Fibroblast of lung (primary cell): ENCODE data around the gene RABEPK. TPM values are rescaled to one million over a fixed set of nuclear protein-coding genes. Genes with fewer than 3 reads are reported as not detected.

Experiments
- DNase-seq, 2 donors: peaks; one replicate each; pipeline versions ENCODE4 v3.0.0 to v3.0.0-alpha.2; 2010; ENCODE audit warnings: low read depth in 2 of 2
- H2AFZ ChIP-seq: 2 replicates; pipeline ENCODE4 v1.5.1; 2012; ENCODE audit warnings: low read length, control low read depth, inconsistent platforms
- H3K27ac ChIP-seq: 2 replicates; pipeline ENCODE4 v1.5.1; 2011; ENCODE audit warnings: low read length, control low read depth; ENCODE audit not compliant: insufficient read depth
- H3K27me3 ChIP-seq: 2 replicates; pipeline ENCODE4 v1.5.1; 2011; ENCODE audit warnings: mild to moderate bottlenecking, low read length; ENCODE audit not compliant: control insufficient read depth, insufficient read depth
- H3K36me3 ChIP-seq: 2 replicates; pipeline ENCODE4 v1.5.1; 2011; ENCODE audit warnings: low read length; ENCODE audit not compliant: control insufficient read depth, insufficient read depth
- H3K4me1 ChIP-seq: 2 replicates; pipeline ENCODE4 v1.5.1; 2011; ENCODE audit warnings: low read length; ENCODE audit not compliant: control insufficient read depth, insufficient read depth; ENCODE audit errors: extremely low read depth
- H3K4me2 ChIP-seq: 2 replicates; pipeline ENCODE4 v1.5.1; 2011; ENCODE audit warnings: low read length, control low read depth; ENCODE audit not compliant: insufficient read depth; ENCODE audit errors: extremely low read depth
- H3K4me3 ChIP-seq, 4 experiments: fragments of 200-600 bp in 1 of 4; sonication (generic) in 1 of 4; replicated peaks in 1 of 4; 2 replicates each; pipeline ENCODE4 v1.5.1; 2011 to 2016; ENCODE audit warnings: low read length in 4 of 4, low read depth in 3 of 4, mild to moderate bottlenecking in 3 of 4, control low read depth in 2 of 4, inconsistent platforms in 1 of 4, mixed read lengths in 1 of 4; ENCODE audit not compliant: insufficient read depth in 1 of 4; ENCODE audit errors: control extremely low read depth in 1 of 4
- H3K79me2 ChIP-seq: 2 replicates; pipeline ENCODE4 v1.5.1; 2012; ENCODE audit warnings: mild to moderate bottlenecking, low read length, inconsistent platforms; ENCODE audit not compliant: control insufficient read depth, insufficient read depth
- H3K9ac ChIP-seq: 2 replicates; pipeline ENCODE4 v1.5.1; 2011; ENCODE audit warnings: mild to moderate bottlenecking, low read length, control low read depth; ENCODE audit not compliant: insufficient read depth
- H3K9me3 ChIP-seq: 2 replicates; pipeline ENCODE4 v1.5.1; 2012; ENCODE audit warnings: low read depth, low read length; ENCODE audit not compliant: control insufficient read depth, insufficient read depth
- H4K20me1 ChIP-seq: 2 replicates; pipeline ENCODE4 v1.5.1; 2011; ENCODE audit warnings: low read length; ENCODE audit not compliant: control insufficient read depth, insufficient read depth; ENCODE audit errors: extremely low read depth
- EZH2 ChIP-seq: IDR thresholded peaks from 2 replicates; pipeline ENCODE4 v1.5.1; 2012; ENCODE audit warnings: low read length, control low read depth, mild to moderate bottlenecking; ENCODE audit errors: missing control alignments
- polyA plus RNA-seq, 2 donors: library from polyadenylated mRNA; depleted of rRNA in 1 of 2; stranded (reverse) in 1 of 2; unstranded in 1 of 2; fragments of >200 nt; gene quantifications; 2 replicates each; pipeline ENCODE4 v1.2.1, GENCODE V29; 2011 to 2012; ENCODE audit warnings: missing spikeins in 1 of 2
- total RNA-seq: library from RNA; depleted of rRNA; stranded (reverse); fragments of >200 nt; gene quantifications from 2 replicates; pipeline ENCODE4 v1.2.1, GENCODE V29; 2014
- TF ChIP-seq, protein P1 (sequence below), 2 donors: IDR thresholded peaks in 1 of 2; conservative IDR thresholded peaks in 1 of 2; 1 replicate in 1 of 2; 2 replicates in 1 of 2; pipeline ENCODE4 v1.5.1; 2011 to 2012; ENCODE audit warnings: low read length in 2 of 2, control low read depth in 1 of 2, inconsistent platforms in 1 of 2, low read depth in 1 of 2, mild to moderate bottlenecking in 1 of 2

Gene RABEPK
- total and polyA plus RNA-seq, 2 donors (not counting 1 experiment from before 2014, with no cell fraction given): 29.8 to 37.3 TPM

DNA sequence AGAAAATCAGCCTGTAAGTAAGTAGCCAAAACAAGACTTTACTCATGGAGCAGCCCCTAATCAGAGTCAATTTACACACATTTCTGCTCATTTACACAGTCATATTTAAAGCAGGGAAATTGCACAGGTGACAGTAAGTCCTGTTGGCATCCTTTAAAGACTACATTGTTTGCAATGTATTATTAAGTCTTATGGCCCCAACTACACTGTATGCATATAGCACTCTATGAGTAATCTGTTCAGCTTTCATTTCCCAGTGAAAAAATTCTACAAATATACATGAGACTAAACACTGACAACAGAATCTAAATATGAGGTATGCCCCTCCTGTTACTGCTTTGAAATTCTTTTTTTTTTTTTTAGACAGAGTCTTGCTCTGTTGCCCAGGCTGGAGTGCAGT is 30.4 kb upstream of the RABEPK start:
- Histone ChIP-seq H4K20me1 (no peaks in the 10 kb centered on the region), H3K36me3 (no peaks in the 10 kb centered on the region), H3K9ac (no peak overlapping the region), H3K4me1 (peaks cover 10% of the 10 kb centered on the region), H3K27me3 (no peaks in the 10 kb centered on the region), H3K4me2 (no peak overlapping the region), H3K4me3 (no peak overlapping the region), H3K9me3 (no peaks in the 10 kb centered on the region), H3K79me2 (peaks cover 19% of the 10 kb centered on the region), H2AFZ (no peak overlapping the region), H3K27ac (no peak overlapping the region)
- TF ChIP-seq EZH2: no peak
- no peak for DNase-seq

GRCh38 chr9:125172031-125172755 is 28.1 kb upstream of the RABEPK start:
- TF ChIP-seq, protein P1, sequence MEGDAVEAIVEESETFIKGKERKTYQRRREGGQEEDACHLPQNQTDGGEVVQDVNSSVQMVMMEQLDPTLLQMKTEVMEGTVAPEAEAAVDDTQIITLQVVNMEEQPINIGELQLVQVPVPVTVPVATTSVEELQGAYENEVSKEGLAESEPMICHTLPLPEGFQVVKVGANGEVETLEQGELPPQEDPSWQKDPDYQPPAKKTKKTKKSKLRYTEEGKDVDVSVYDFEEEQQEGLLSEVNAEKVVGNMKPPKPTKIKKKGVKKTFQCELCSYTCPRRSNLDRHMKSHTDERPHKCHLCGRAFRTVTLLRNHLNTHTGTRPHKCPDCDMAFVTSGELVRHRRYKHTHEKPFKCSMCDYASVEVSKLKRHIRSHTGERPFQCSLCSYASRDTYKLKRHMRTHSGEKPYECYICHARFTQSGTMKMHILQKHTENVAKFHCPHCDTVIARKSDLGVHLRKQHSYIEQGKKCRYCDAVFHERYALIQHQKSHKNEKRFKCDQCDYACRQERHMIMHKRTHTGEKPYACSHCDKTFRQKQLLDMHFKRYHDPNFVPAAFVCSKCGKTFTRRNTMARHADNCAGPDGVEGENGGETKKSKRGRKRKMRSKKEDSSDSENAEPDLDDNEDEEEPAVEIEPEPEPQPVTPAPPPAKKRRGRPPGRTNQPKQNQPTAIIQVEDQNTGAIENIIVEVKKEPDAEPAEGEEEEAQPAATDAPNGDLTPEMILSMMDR (conservative IDR thresholded peaks at IDR 0.05 in 1 of 2, IDR thresholded peaks at IDR 0.05 in 1 of 2; ENCODE audit: low read depth in 1 of 2, low read length in 2 of 2): no peak
- no peak for TF ChIP-seq EZH2
- Histone ChIP-seq H3K36me3 (no peaks in the 10 kb centered on the region), H3K27ac (peak overlapping the region; percentile 22), H3K4me2 (no peak overlapping the region), H3K4me1 (peaks cover 8% of the 10 kb centered on the region), H3K4me3 (no peak overlapping the region), H3K27me3 (no peaks in the 10 kb centered on the region), H3K9ac (no peak overlapping the region), H3K79me2 (peaks cover 28% of the 10 kb centered on the region), H3K9me3 (no peaks in the 10 kb centered on the region), H4K20me1 (no peaks in the 10 kb centered on the region), H2AFZ (no peak overlapping the region)
- peak; percentile 34 to 47 for DNase-seq

- H3K36me3 ChIP-seq: no peaks in the 10 kb centered on the region
- H3K4me3 ChIP-seq: no peak overlapping the region
- H2AFZ ChIP-seq: no peak overlapping the region
- TF ChIP-seq, protein P1 (conservative IDR thresholded peaks at IDR 0.05 in 1 of 2, IDR thresholded peaks at IDR 0.05 in 1 of 2; ENCODE audit: low read depth in 1 of 2, low read length in 2 of 2): no peak
- TF ChIP-seq EZH2: no peak
- H3K4me1 ChIP-seq: peaks cover 6% of the 10 kb centered on the region
- H3K79me2 ChIP-seq: peaks cover 60% of the 10 kb centered on the region
- no peaks in the 10 kb centered on the region for H4K20me1 ChIP-seq
- H3K9ac ChIP-seq: no peak overlapping the region
- no peaks in the 10 kb centered on the region for H3K27me3 ChIP-seq
- H3K4me2 ChIP-seq: no peak overlapping the region
- H3K27ac ChIP-seq: no peak overlapping the region
- no peaks in the 10 kb centered on the region for H3K9me3 ChIP-seq
- no peak for DNase-seq
Measured at GRCh38 chr9:125176636-125177035, 23.7 kb upstream of the RABEPK start.
